A204.1 (cell line): ENCODE data around the gene HIGD2B.
"Not testable (repeated sequence)": the region's sequence is repeated elsewhere in the genome, so short reads cannot be mapped to it uniquely, and the experiment has no call there.

Source experiments
- FAIRE-seq: peaks from 2 replicates; lab custom pipeline; 2012; peaks lifted over from hg19 to GRCh38; lab: Jason Lieb, UNC

HIGD2B gene

GRCh38 chr15:72676838-72677237 is 9.1 kb downstream of the HIGD2B start:
- no peak for FAIRE-seq

GRCh38 chr15:72671525-72671924 is 14.5 kb downstream of the HIGD2B start:
- no peak for FAIRE-seq

GRCh38 chr15:72670656-72671352 is 15.2 kb downstream of the HIGD2B start:
- FAIRE-seq = not testable (repeated sequence)

GRCh38 chr15:72669803-72670202 is 16.2 kb downstream of the HIGD2B start:
- FAIRE-seq = not testable (repeated sequence)

GRCh38 chr15:72665706-72666105 is 20.3 kb downstream of the HIGD2B start:
- not testable (repeated sequence) for FAIRE-seq

GRCh38 chr15:72663931-72664330 is 22.1 kb downstream of the HIGD2B start:
- FAIRE-seq = not testable (repeated sequence)

- not testable (repeated sequence) for FAIRE-seq
Measured at GRCh38 chr15:72661081-72661480, 24.9 kb downstream of the HIGD2B start.

GRCh38 chr15:72656014-72656413 is 30.0 kb downstream of the HIGD2B start:
- FAIRE-seq = not testable (repeated sequence)

GRCh38 chr15:72654397-72654796 is 31.6 kb downstream of the HIGD2B start, which contains the start of gene GOLGA6B:
Gene GOLGA6B, plus strand, starts transcription at chr15:72654697. Its CDS starts 41 bp downstream, at chr15:72654738.
- FAIRE-seq = not testable (repeated sequence)

- FAIRE-seq = not testable (repeated sequence)
Measured at GRCh38 chr15:72648631-72649253, 37.2 kb downstream of the HIGD2B start.

- FAIRE-seq = not testable (repeated sequence)
Measured at GRCh38 chr15:72642271-72642670, 43.7 kb downstream of the HIGD2B start.

GRCh38 chr15:72639759-72640483 is 46.1 kb downstream of the HIGD2B start:
- FAIRE-seq = not testable (repeated sequence)

- not testable (repeated sequence) for FAIRE-seq
Measured at GRCh38 chr15:72636519-72637282, 49.3 kb downstream of the HIGD2B start.

- not testable (repeated sequence) for FAIRE-seq
Measured at GRCh38 chr15:72629068-72629570, 56.9 kb downstream of the HIGD2B start.

- FAIRE-seq = not testable (repeated sequence)
Measured at GRCh38 chr15:72628249-72629067, 57.5 kb downstream of the HIGD2B start.

GRCh38 chr15:72626153-72626552 is 59.8 kb downstream of the HIGD2B start:
- not testable (repeated sequence) for FAIRE-seq
